Progenitor cell of endocrine pancreas (in vitro differentiated cells): ENCODE results near the gene SUGCT. TPM values are rescaled to one million over a fixed set of nuclear protein-coding genes. Genes with fewer than 3 reads are reported as not detected.

Source experiments
- DNase-seq: peaks from one replicate; pipeline ENCODE4 v3.0.0; 2021; ENCODE audit warnings: low spot score; ENCODE audit not compliant: unreplicated experiment
- H3K27ac Mint-ChIP-seq: 2 replicates; pipeline ENCODE4 v1.8.0; 2021; ENCODE audit warnings: mild to moderate bottlenecking, moderate library complexity, mixed read lengths
- H3K27me3 Mint-ChIP-seq: 2 replicates; pipeline ENCODE4 v1.8.0; 2021; ENCODE audit warnings: mixed read lengths
- H3K36me3 Mint-ChIP-seq: 2 replicates; pipeline ENCODE4 v1.8.0; 2022; ENCODE audit warnings: mixed read lengths; ENCODE audit not compliant: insufficient read depth
- H3K4me1 Mint-ChIP-seq: 2 replicates; pipeline ENCODE4 v1.8.0; 2021; ENCODE audit warnings: low read depth, mixed read lengths
- H3K4me3 Mint-ChIP-seq: 2 replicates; pipeline ENCODE4 v1.8.0; 2021; ENCODE audit warnings: low read depth, mild to moderate bottlenecking, moderate library complexity, mixed read lengths
- H3K9me3 Mint-ChIP-seq: 2 replicates; pipeline ENCODE4 v1.8.0; 2021; ENCODE audit warnings: low read depth, mixed read lengths
- total RNA-seq: library from RNA; stranded (reverse); gene quantifications from 2 replicates; pipeline ENCODE4 v1.2.1, GENCODE V29; 2021
- TF ChIP-seq, protein P1 (sequence below): fragments of 200-600 bp; sonication (generic); IDR thresholded peaks from one replicate; pipeline ENCODE4 v1.5.0; 2021; ENCODE audit warnings: antibody characterized with exemption, mild to moderate bottlenecking; ENCODE audit not compliant: unreplicated experiment

SUGCT gene
- total RNA-seq, 1 donor from 2014 or later = 6.2 TPM

DNA sequence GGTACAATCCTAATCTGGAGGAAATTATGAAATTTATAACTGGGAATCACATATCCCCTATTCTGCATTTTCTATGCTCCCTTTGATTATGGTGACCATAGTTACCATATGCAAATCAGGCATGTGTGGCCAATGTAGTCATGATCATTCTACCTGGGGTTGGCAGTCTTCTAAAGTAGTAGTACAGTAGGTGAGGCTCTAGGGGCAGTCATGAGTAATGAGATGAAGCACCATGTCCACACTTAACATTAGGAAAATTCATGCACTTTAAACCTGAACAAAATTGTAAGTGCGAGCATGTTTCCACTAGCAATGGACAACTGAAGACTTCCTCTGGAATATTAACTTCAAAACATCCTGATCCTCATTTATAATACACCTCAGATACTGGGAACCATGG, 545.9 kb downstream of the SUGCT start:
- DNase-seq = no peak
- no peaks in the 10 kb centered on the region for H3K36me3 Mint-ChIP-seq
- TF ChIP-seq, protein P1, sequence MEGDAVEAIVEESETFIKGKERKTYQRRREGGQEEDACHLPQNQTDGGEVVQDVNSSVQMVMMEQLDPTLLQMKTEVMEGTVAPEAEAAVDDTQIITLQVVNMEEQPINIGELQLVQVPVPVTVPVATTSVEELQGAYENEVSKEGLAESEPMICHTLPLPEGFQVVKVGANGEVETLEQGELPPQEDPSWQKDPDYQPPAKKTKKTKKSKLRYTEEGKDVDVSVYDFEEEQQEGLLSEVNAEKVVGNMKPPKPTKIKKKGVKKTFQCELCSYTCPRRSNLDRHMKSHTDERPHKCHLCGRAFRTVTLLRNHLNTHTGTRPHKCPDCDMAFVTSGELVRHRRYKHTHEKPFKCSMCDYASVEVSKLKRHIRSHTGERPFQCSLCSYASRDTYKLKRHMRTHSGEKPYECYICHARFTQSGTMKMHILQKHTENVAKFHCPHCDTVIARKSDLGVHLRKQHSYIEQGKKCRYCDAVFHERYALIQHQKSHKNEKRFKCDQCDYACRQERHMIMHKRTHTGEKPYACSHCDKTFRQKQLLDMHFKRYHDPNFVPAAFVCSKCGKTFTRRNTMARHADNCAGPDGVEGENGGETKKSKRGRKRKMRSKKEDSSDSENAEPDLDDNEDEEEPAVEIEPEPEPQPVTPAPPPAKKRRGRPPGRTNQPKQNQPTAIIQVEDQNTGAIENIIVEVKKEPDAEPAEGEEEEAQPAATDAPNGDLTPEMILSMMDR = peak; percentile 44
- no peak overlapping the region for H3K27ac Mint-ChIP-seq
- no peak overlapping the region for H3K4me3 Mint-ChIP-seq
- H3K27me3 Mint-ChIP-seq = no peaks in the 10 kb centered on the region
- no peaks in the 10 kb centered on the region for H3K9me3 Mint-ChIP-seq
- peaks cover 7% of the 10 kb centered on the region for H3K4me1 Mint-ChIP-seq

DNA sequence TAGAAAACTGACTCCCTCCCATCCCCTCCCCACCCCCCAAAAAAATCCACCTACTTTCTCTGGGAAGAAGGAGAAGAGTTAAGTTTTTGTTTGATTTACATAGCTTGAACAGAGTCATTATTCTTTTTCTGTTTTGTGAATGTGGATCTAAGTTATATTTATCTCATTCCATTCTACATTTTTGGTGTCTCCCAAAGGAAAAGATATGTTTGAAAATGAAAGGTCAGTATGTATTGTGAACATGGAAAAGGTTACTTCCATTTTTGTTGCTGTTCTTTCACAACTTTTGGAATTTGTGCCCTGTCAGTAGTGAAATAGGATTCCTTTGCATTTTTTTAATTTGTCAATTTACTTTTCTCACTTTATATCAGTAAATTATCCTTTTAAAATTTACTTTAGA, 547.9 kb downstream of the SUGCT start:
- H3K9me3 Mint-ChIP-seq = no peaks in the 10 kb centered on the region
- H3K4me3 Mint-ChIP-seq = no peak overlapping the region
- no peak for DNase-seq
- no peak overlapping the region for H3K27ac Mint-ChIP-seq
- no peaks in the 10 kb centered on the region for H3K27me3 Mint-ChIP-seq
- TF ChIP-seq, protein P1 = no peak
- H3K36me3 Mint-ChIP-seq = no peaks in the 10 kb centered on the region
- peaks cover 7% of the 10 kb centered on the region for H3K4me1 Mint-ChIP-seq

DNA sequence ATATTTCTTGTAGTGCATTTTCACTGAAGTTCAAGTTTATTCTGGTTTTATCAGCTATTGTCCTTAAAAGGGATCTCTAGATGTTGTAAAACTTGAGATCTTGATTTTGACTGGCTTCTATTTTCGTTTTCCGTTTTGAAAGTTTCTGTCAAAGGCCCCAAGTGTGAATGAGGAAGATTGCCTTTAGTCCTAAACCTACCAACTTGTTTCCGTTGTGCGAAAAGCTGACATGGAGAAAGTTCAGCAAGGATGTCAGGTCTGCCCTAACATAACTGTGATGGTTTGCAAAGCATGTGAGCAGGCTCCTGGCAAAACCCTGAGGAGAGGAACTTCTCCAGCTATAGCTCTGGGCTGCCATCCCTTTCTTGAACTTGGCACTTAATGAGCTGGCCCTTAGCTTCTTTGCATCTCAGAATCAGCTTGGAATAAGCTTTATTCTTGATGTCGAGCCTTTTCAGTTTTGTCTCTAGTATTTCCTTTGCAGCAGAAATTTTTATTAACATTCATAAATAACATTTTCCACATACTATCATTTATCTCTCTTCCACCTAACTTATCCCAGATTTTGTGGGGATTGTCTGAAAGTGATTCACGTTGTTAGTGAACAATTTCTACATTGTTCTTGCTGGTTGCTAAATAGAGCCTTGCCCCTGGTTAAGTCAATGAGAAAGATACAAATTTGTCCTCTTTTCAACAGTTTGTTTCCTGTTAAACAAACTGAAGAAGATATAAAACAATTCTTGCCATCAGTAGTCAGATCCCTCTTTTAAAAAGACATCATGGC, 559.4 kb downstream of the SUGCT start:
- no peaks in the 10 kb centered on the region for H3K27me3 Mint-ChIP-seq
- TF ChIP-seq, protein P1 = no peak
- H3K4me1 Mint-ChIP-seq = no peaks in the 10 kb centered on the region
- H3K9me3 Mint-ChIP-seq = no peaks in the 10 kb centered on the region
- H3K4me3 Mint-ChIP-seq = no peak overlapping the region
- DNase-seq = no peak
- no peak overlapping the region for H3K27ac Mint-ChIP-seq
- no peaks in the 10 kb centered on the region for H3K36me3 Mint-ChIP-seq

DNA sequence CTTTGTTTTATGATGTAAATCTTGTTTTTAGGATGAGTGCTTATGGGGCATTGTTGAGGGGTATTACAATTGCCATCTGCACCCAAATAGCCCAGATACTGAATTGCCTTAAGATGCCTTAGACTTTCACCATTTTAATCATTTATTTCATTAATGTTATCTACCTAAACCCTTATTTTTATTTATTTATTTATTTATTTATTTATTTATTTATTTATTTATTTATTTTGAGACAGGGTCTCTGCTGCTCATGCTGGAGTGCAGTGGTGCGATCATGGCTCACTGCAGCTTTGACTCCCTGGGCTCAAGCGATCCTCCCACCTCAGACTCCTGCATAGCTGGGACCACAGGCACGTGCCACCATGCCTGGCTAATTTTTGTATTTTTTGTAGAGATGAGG, 560.2 kb downstream of the SUGCT start:
- Mint-ChIP-seq H3K9me3 (no peaks in the 10 kb centered on the region), H3K27ac (no peak overlapping the region), H3K36me3 (no peaks in the 10 kb centered on the region), H3K27me3 (no peaks in the 10 kb centered on the region), H3K4me1 (no peaks in the 10 kb centered on the region), H3K4me3 (no peak overlapping the region)
- no peak for DNase-seq
- TF ChIP-seq, protein P1 = no peak

DNA sequence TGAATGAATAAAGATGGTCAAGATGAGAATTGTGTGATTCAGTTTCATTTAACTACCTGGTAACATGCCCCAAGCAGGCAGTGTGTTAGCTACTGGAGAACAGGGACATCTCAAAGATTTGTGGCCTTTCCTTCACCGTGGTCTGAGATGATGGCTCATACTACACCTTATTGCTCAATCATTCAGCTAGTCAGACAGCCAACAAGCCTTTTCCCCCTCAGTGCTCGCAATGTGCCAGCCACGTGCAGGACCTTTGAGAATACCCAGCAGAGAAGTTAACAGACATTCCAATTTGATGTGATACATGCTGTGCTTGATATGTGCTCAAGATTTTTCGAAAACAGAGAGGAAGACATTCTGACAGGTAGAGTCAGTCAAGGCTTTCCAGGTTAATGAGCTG, 562.8 kb downstream of the SUGCT start:
- Mint-ChIP-seq H3K4me3 (no peak overlapping the region), H3K27ac (no peak overlapping the region)
- TF ChIP-seq, protein P1 = no peak

More for the DNA sequence above, 562.8 kb downstream of the SUGCT start:
- Mint-ChIP-seq H3K36me3 (no peaks in the 10 kb centered on the region), H3K4me1 (no peaks in the 10 kb centered on the region), H3K9me3 (no peaks in the 10 kb centered on the region), H3K27me3 (no peaks in the 10 kb centered on the region)
- no peak for DNase-seq
